Natural killer cell (primary cell): ENCODE data around the gene RPRM. TPM values are rescaled to one million over a fixed set of nuclear protein-coding genes. Genes with fewer than 3 reads are reported as not detected.

Source experiments
- ATAC-seq, 3 donors: fragments of 150-1000 bp in 2 of 3; fragments of 200-7000 bp in 1 of 3; cut with Tn5 transposase; 1 replicate in 1 of 3; 2 replicates in 2 of 3; pipeline ENCODE4 v1.10.0; 2021; ENCODE audit warnings: mild to moderate bottlenecking in 2 of 3, moderate library complexity in 2 of 3
- DNase-seq, 2 donors: peaks; one replicate each; pipeline versions ENCODE4 v3.0.0 to v3.0.0-alpha.2; 2013 to 2021; ENCODE audit warnings: mixed read lengths in 1 of 2
- H3K27ac ChIP-seq: one replicate; pipeline ENCODE4 v1.5.1; 2013; ENCODE audit warnings: mild to moderate bottlenecking, low read length
- H3K27me3 ChIP-seq: one replicate; pipeline ENCODE4 v1.6.1; 2013; ENCODE audit warnings: low read length; ENCODE audit not compliant: control insufficient read depth, insufficient read depth
- H3K36me3 ChIP-seq: one replicate; pipeline ENCODE4 v1.6.1; 2013; ENCODE audit warnings: low read length; ENCODE audit not compliant: control insufficient read depth, insufficient read depth
- H3K4me1 ChIP-seq: one replicate; pipeline ENCODE4 v1.6.1; 2013; ENCODE audit warnings: low read length; ENCODE audit not compliant: control insufficient read depth, insufficient read depth
- H3K4me3 ChIP-seq: one replicate; pipeline ENCODE4 v1.5.1; 2013; ENCODE audit warnings: low read length
- H3K9me3 ChIP-seq: one replicate; pipeline ENCODE4 v1.6.1; 2013; ENCODE audit warnings: low read length; ENCODE audit not compliant: control insufficient read depth, insufficient read depth
- H3K27ac Mint-ChIP-seq, 2 donors: one replicate each; pipeline ENCODE4 v1.8.0; 2022; ENCODE audit warnings: mild to moderate bottlenecking in 2 of 2, mixed read lengths in 2 of 2, moderate library complexity in 1 of 2
- H3K27me3 Mint-ChIP-seq, 2 donors: one replicate each; pipeline ENCODE4 v1.8.0; 2022; ENCODE audit warnings: low read depth in 2 of 2, mixed read lengths in 2 of 2
- H3K36me3 Mint-ChIP-seq: one replicate; pipeline ENCODE4 v1.8.0; 2022; ENCODE audit warnings: mixed read lengths
- H3K4me1 Mint-ChIP-seq, 2 donors: one replicate each; pipeline ENCODE4 v1.8.0; 2022; ENCODE audit warnings: mixed read lengths in 2 of 2
- H3K4me3 Mint-ChIP-seq: one replicate; pipeline ENCODE4 v1.8.0; 2022; ENCODE audit warnings: mild to moderate bottlenecking, moderate library complexity, mixed read lengths
- H3K9me3 Mint-ChIP-seq, 2 donors: one replicate each; pipeline ENCODE4 v1.8.0; 2022; ENCODE audit warnings: mixed read lengths in 2 of 2
- WGBS: methylation state at CpG from one replicate; pipeline ENCODE4 v1.1.7; 2013; ENCODE audit warnings: missing lambda C conversion rate; ENCODE audit not compliant: insufficient coverage; 5-methylcytosine and 5-hydroxymethylcytosine counted together
- intact Hi-C: fragments of 100-400 bp; cut with micrococcal nuclease; formaldehyde crosslinking; loops from one replicate; pipeline ENCODE4 v1.14.2; 2022
- total RNA-seq, 4 donors: library from RNA; stranded (reverse); fragments of 120-200 nt in 1 of 4; gene quantifications; one replicate each; pipeline versions ENCODE4 v1.2.3 to v1.2.4, GENCODE V29; 2013 to 2022
- TF ChIP-seq, protein P1 (sequence below): fragments of 200-600 bp; IDR thresholded peaks from one replicate; pipeline ENCODE4 v1.8.0; 2022; ENCODE audit warnings: antibody characterized with exemption

The RPRM gene
- total RNA-seq, 3 donors from 2014 or later (not counting 1 experiment from before 2014, with no cell fraction given), result not detected

DNA sequence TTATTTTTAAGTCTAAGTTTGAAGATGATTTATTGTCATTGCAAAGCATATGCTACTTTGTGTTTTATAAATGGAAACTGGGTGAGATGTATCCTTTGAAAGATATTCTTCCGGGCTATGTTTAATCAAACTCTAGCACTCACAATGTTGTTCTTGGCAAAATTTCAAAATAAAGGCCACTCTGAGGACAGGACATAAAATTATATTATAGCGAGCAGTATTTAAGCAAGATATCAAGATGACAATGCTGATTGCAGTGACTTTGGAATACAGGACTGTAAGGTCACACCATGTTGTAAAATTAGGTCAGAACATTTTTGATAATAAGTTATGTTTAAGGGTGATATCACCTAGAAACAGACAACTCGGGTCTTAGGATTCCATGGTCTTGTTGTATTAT lies 14.2 kb downstream of the RPRM start:
- DNase-seq, result no peak
- TF ChIP-seq, protein P1, sequence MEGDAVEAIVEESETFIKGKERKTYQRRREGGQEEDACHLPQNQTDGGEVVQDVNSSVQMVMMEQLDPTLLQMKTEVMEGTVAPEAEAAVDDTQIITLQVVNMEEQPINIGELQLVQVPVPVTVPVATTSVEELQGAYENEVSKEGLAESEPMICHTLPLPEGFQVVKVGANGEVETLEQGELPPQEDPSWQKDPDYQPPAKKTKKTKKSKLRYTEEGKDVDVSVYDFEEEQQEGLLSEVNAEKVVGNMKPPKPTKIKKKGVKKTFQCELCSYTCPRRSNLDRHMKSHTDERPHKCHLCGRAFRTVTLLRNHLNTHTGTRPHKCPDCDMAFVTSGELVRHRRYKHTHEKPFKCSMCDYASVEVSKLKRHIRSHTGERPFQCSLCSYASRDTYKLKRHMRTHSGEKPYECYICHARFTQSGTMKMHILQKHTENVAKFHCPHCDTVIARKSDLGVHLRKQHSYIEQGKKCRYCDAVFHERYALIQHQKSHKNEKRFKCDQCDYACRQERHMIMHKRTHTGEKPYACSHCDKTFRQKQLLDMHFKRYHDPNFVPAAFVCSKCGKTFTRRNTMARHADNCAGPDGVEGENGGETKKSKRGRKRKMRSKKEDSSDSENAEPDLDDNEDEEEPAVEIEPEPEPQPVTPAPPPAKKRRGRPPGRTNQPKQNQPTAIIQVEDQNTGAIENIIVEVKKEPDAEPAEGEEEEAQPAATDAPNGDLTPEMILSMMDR, result no peak
- intact Hi-C loops, result no loop called here
- no peaks in the 10 kb centered on the region for H3K4me1 Mint-ChIP-seq
- no peaks in the 10 kb centered on the region for H3K27me3 ChIP-seq
- peaks cover 0 to 7% of the 10 kb centered on the region in 2 donors for H3K27me3 Mint-ChIP-seq
- no peaks in the 10 kb centered on the region for H3K36me3 ChIP-seq
- WGBS, result 84% methylated on average over 1 of the region's 3 CpGs
- no peaks in the 10 kb centered on the region for H3K4me1 ChIP-seq
- H3K27ac ChIP-seq, result no peak overlapping the region
- H3K4me3 Mint-ChIP-seq, result no peak overlapping the region
- no peak for ATAC-seq
- peaks cover 0 to 4% of the 10 kb centered on the region in 2 donors for H3K9me3 Mint-ChIP-seq
- H3K36me3 Mint-ChIP-seq, result no peaks in the 10 kb centered on the region
- no peak overlapping the region for H3K4me3 ChIP-seq
- no peaks in the 10 kb centered on the region for H3K9me3 ChIP-seq
- H3K27ac Mint-ChIP-seq, result no peak overlapping the region

DNA sequence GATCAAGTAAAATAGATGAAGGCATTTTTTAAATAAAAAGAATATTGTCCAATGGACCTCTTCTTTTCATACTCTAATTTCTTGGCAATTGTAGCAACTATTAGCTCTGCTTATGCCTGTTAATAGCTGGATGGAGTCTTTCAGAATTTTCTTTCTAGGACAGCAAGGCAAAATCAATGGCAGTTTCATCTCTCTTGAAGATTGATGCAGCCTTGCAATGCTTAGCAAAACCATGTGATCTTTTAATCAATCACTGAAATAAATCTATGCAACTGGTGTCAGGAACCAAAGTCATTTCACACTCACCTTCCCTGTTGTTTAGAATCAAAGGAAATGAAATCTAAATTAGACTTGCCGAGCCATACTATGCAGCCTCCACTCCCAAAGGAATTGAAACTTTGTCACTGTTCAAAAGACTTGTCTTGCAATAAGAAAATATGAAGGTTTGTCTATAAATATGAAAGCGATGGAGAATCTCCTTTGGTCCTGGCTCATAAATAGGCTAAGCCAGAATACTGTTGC lies 16.2 kb downstream of the RPRM start:
- Mint-ChIP-seq H3K36me3 (no peaks in the 10 kb centered on the region), H3K4me1 (no peaks in the 10 kb centered on the region), H3K27ac (no peak overlapping the region), H3K9me3 (peaks cover 3 to 4% of the 10 kb centered on the region in 2 donors), H3K27me3 (peaks cover 0 to 7% of the 10 kb centered on the region in 2 donors), H3K4me3 (no peak overlapping the region)
- Histone ChIP-seq H3K4me1 (no peaks in the 10 kb centered on the region), H3K4me3 (no peak overlapping the region), H3K9me3 (no peaks in the 10 kb centered on the region), H3K36me3 (no peaks in the 10 kb centered on the region), H3K27ac (no peak overlapping the region), H3K27me3 (no peaks in the 10 kb centered on the region)
- ATAC-seq (no peak), DNase-seq (no peak)
- intact Hi-C loops, result no loop called here
- TF ChIP-seq, protein P1, result no peak
- WGBS, result 100% methylated on average over 1 of the region's 2 CpGs

DNA sequence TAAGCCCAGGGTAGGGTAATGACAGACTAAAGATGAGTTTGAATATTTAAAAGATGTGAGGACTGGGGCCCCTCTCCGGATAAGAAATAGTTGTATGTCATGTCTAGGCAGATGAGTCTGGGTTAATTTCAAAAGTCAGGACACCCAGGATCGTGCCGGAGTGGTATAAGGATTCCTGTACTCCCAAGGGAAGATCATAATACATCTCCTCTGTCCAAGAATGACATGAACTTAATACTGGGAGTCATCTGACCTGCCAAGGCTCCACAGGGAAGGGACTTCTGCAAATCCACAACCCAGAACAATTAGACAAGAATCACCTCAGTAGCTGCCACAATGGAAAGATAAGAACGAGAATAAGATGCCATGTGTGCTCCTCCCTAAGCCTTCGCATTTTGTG lies 17.1 kb downstream of the RPRM start:
- Histone ChIP-seq H3K36me3 (no peaks in the 10 kb centered on the region), H3K4me1 (no peaks in the 10 kb centered on the region), H3K4me3 (no peak overlapping the region), H3K27ac (no peak overlapping the region), H3K9me3 (no peaks in the 10 kb centered on the region), H3K27me3 (no peaks in the 10 kb centered on the region)
- ATAC-seq (no peak), DNase-seq (no peak)
- peaks cover 3 to 4% of the 10 kb centered on the region in 2 donors for H3K9me3 Mint-ChIP-seq
- no peaks in the 10 kb centered on the region for H3K4me1 Mint-ChIP-seq
- no peak overlapping the region for H3K27ac Mint-ChIP-seq
- intact Hi-C loops, result no loop called here
- WGBS, result 73% methylated on average over 5 of the region's 5 CpGs
- H3K27me3 Mint-ChIP-seq, result peaks cover 0 to 7% of the 10 kb centered on the region in 2 donors
- TF ChIP-seq, protein P1, result no peak
- no peaks in the 10 kb centered on the region for H3K36me3 Mint-ChIP-seq
- no peak overlapping the region for H3K4me3 Mint-ChIP-seq

DNA sequence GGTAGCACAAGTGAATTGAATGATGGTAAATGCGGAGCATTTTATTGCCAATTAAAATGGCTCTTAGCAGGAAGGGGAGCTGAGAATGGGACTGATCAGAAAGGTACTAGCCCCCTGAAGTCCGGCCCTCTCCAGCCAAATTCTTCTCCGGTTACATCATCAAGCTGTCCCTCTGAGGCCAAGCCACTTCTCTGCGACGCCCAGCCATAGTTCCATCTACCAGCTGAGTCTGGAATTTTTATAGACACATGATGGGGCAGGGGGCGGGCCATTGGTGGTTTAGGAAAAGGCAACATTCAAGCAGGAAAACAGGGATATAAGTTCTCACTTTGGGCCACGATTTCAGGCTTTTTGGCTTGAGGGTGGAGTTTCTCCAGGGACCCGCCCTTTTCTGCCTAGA lies 22.7 kb downstream of the RPRM start:
- H3K27me3 ChIP-seq, result no peaks in the 10 kb centered on the region
- Mint-ChIP-seq H3K9me3 (peaks cover 4 to 8% of the 10 kb centered on the region in 2 donors), H3K36me3 (no peaks in the 10 kb centered on the region), H3K27me3 (peaks cover 0 to 2% of the 10 kb centered on the region in 2 donors), H3K4me1 (no peaks in the 10 kb centered on the region), H3K4me3 (no peak overlapping the region), H3K27ac (no peak overlapping the region)
- H3K4me3 ChIP-seq, result no peak overlapping the region
- H3K4me1 ChIP-seq, result no peaks in the 10 kb centered on the region
- TF ChIP-seq, protein P1, result no peak
- no peaks in the 10 kb centered on the region for H3K9me3 ChIP-seq
- 84% methylated on average over 8 of the region's 8 CpGs for WGBS
- intact Hi-C loops, result no loop called here
- no peak overlapping the region for H3K27ac ChIP-seq
- DNase-seq, result no peak
- no peaks in the 10 kb centered on the region for H3K36me3 ChIP-seq
- no peak for ATAC-seq
